OCI-LY7 (cell line): Measurements from ENCODE around the gene ABCB9.

Experiments used
- EZH2phosphoT487 ChIP-seq: fragments of 200-600 bp; sonication (generic); IDR thresholded peaks from 2 replicates; pipeline ENCODE4 v1.6.1; 2018; ENCODE audit warnings: low read depth, borderline replicate concordance, mild to moderate bottlenecking, mixed run types, antibody characterized with exemption, low read length, moderate library complexity, mixed read lengths
- TF ChIP-seq, protein P1 (sequence below): fragments of 200-600 bp; sonication (generic); conservative IDR thresholded peaks from 2 replicates; pipeline ENCODE4 v1.5.1; 2014; ENCODE audit warnings: mild to moderate bottlenecking, antibody characterized with exemption, low read length, moderate library complexity, mixed read lengths

DNA sequence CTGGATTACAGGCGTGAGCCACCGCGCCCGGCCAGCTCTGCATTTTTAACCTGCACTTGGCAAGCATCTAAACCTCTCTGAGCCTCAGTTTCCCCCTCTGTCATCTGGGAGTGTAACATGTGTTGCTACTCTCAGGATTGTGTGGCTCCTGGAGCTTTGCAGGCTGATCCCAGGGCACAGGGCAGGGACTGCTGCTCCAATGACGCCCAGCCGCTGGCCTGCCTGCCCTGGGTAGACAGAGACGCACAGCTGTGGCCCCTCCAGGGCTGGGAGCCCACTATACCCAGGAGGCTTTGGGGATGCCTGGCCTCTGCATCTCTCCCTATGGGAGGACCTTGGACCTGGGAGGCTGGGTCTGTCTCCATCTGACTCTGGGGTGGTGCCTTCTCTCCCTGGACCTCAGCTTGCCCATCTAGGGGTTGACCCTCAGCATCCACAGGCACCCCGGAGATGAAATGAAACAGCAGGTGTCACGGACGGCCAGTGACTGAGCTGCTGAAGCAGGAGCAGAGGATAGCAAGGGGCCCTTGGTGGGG lies 27.9 kb upstream of the ABCB9 start:
- TF ChIP-seq, protein P1, sequence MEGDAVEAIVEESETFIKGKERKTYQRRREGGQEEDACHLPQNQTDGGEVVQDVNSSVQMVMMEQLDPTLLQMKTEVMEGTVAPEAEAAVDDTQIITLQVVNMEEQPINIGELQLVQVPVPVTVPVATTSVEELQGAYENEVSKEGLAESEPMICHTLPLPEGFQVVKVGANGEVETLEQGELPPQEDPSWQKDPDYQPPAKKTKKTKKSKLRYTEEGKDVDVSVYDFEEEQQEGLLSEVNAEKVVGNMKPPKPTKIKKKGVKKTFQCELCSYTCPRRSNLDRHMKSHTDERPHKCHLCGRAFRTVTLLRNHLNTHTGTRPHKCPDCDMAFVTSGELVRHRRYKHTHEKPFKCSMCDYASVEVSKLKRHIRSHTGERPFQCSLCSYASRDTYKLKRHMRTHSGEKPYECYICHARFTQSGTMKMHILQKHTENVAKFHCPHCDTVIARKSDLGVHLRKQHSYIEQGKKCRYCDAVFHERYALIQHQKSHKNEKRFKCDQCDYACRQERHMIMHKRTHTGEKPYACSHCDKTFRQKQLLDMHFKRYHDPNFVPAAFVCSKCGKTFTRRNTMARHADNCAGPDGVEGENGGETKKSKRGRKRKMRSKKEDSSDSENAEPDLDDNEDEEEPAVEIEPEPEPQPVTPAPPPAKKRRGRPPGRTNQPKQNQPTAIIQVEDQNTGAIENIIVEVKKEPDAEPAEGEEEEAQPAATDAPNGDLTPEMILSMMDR, result no peak
- TF ChIP-seq EZH2phosphoT487, result no peak
